Upper lobe of left lung (tissue), 4 donors: ENCODE measurements around the gene ALX1.

Experiments
- POLR2A ChIP-seq, 4 donors: fragments of 450-650 bp; IDR thresholded peaks; one replicate each; pipeline ENCODE4 v1.5.1; 2016 to 2017; ENCODE audit warnings: antibody characterized with exemption in 4 of 4, mild to moderate bottlenecking in 2 of 4
- TF ChIP-seq, protein P1 (sequence below), 6 experiments: fragments of 450-650 bp in 4 of 6; fragments of 200-600 bp in 2 of 6; sonication (generic) in 2 of 6; IDR thresholded peaks; one replicate each; pipeline ENCODE4 v1.5.1; 2016 to 2019; ENCODE audit warnings: antibody characterized with exemption in 6 of 6

GRCh38 chr12:85277191-85277590 lies 2.8 kb upstream of the ALX1 start:
- TF ChIP-seq, protein P1, sequence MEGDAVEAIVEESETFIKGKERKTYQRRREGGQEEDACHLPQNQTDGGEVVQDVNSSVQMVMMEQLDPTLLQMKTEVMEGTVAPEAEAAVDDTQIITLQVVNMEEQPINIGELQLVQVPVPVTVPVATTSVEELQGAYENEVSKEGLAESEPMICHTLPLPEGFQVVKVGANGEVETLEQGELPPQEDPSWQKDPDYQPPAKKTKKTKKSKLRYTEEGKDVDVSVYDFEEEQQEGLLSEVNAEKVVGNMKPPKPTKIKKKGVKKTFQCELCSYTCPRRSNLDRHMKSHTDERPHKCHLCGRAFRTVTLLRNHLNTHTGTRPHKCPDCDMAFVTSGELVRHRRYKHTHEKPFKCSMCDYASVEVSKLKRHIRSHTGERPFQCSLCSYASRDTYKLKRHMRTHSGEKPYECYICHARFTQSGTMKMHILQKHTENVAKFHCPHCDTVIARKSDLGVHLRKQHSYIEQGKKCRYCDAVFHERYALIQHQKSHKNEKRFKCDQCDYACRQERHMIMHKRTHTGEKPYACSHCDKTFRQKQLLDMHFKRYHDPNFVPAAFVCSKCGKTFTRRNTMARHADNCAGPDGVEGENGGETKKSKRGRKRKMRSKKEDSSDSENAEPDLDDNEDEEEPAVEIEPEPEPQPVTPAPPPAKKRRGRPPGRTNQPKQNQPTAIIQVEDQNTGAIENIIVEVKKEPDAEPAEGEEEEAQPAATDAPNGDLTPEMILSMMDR (IDR thresholded peaks at IDR 0.05), result no peak
- TF ChIP-seq POLR2A (IDR thresholded peaks at IDR 0.05), result no peak
